IgD-negative memory B cell (primary cell): ENCODE data around the gene ANGPT4. TPM values are rescaled to one million over a fixed set of nuclear protein-coding genes. Genes with fewer than 3 reads are reported as not detected.
"Not testable (repeated sequence)": the region's sequence is repeated elsewhere in the genome, so short reads cannot be mapped to it uniquely, and the experiment has no call there.

ENCODE experiments used
- H3K27ac Mint-ChIP-seq, 3 donors: one replicate each; pipeline ENCODE4 v1.8.0; 2020 to 2022; ENCODE audit warnings: mild to moderate bottlenecking in 3 of 3, mixed read lengths in 3 of 3, moderate library complexity in 1 of 3
- H3K27me3 Mint-ChIP-seq: one replicate; pipeline ENCODE4 v1.8.0; 2021; ENCODE audit warnings: mixed read lengths
- H3K36me3 Mint-ChIP-seq: one replicate; pipeline ENCODE4 v1.8.0; 2020; ENCODE audit warnings: mild to moderate bottlenecking, mixed read lengths
- H3K4me1 Mint-ChIP-seq, 3 donors: one replicate each; pipeline ENCODE4 v1.8.0; 2020 to 2022; ENCODE audit warnings: mixed read lengths in 3 of 3, mild to moderate bottlenecking in 1 of 3
- H3K4me3 Mint-ChIP-seq, 4 donors: one replicate each; pipeline ENCODE4 v1.8.0; 2020 to 2022; ENCODE audit warnings: mild to moderate bottlenecking in 4 of 4, mixed read lengths in 4 of 4, moderate library complexity in 3 of 4
- H3K9me3 Mint-ChIP-seq, 3 donors: one replicate each; pipeline ENCODE4 v1.8.0; 2020 to 2021; ENCODE audit warnings: mixed read lengths in 3 of 3, mild to moderate bottlenecking in 1 of 3
- polyA plus RNA-seq: library from polyadenylated mRNA; unstranded; fragments of 300-500 nt; fragmentation: Illumina TruSeq; gene quantifications from one replicate; pipeline ENCODE4 v1.2.3, GENCODE V29; 2021

ANGPT4 gene
- polyA plus RNA-seq, 1 donor from 2014 or later: not detected

DNA sequence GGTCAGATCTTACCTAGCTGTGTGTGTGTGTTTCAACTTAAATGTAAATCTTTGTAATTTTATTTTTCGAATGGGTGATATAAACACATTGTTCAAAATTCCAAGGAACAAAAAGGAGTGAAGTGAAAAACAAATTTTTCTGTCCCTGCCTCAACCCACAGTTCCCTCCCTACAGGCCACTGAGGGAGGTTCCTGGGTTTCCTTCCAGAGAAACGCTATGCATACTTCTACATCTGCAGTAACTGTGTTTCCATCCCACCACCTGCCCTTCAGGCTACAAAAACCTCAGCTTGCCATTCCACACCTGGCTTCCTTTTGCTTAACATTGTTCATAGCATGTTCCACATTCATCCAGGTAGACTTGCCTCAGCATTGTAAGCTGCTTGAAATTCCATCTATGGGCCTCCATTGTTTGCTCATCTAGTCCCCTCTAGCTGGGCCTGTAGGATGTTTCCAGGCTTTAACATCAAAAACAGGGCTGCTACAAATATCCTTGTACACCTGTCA lies 12.0 kb downstream of the ANGPT4 start:
- Mint-ChIP-seq H3K4me3 (no peak overlapping the region), H3K27me3 (peaks cover 1% of the 10 kb centered on the region), H3K36me3 (no peaks in the 10 kb centered on the region), H3K9me3 (peaks cover 0 to 12% (median 0%) of the 10 kb centered on the region in 3 donors), H3K4me1 (peaks cover 9 to 19% (median 14%) of the 10 kb centered on the region in 3 donors), H3K27ac (no peak overlapping the region)

- not testable (repeated sequence) for H3K27ac Mint-ChIP-seq, H3K36me3 Mint-ChIP-seq, H3K4me3 Mint-ChIP-seq
- Mint-ChIP-seq H3K4me1 (peaks cover 10 to 14% (median 13%) of the 10 kb centered on the region in 3 donors), H3K9me3 (peaks cover 0 to 12% (median 4%) of the 10 kb centered on the region in 3 donors), H3K27me3 (peaks cover 19% of the 10 kb centered on the region)
These were observed 18.7 kb downstream of the ANGPT4 start for GRCh38 chr20:897436-897835.

DNA sequence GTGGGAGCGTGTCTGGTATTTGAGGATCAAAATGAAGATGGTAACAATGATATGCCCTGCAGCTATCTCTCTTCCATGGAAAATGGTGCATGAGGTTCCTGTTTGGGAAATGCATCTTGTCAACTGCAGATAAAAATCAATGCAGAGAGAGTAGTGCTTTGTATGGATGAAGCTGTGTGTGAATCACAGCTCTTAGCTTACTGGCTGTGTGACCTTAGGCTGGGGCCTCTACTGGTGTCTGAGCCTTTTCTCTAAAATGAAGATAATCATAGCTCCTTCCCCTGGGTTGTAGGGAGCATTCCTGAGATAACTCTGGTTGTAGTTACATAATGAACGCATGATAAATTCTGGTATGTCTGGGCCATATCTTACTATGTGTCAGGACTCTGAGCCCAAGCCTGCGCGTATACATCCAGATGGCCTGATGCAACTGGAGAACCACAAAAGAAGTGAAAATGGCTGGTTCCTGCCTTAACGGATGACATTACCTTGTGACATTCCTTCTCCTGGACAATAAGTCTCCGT lies 19.6 kb downstream of the ANGPT4 start:
- Mint-ChIP-seq H3K27me3 (peaks cover 25% of the 10 kb centered on the region), H3K27ac (no peak overlapping the region), H3K36me3 (no peaks in the 10 kb centered on the region), H3K4me3 (no peak overlapping the region), H3K9me3 (peaks cover 0 to 12% (median 4%) of the 10 kb centered on the region in 3 donors), H3K4me1 (peaks cover 14 to 20% (median 20%) of the 10 kb centered on the region in 3 donors)

GRCh38 chr20:892371-892770 lies 23.8 kb downstream of the ANGPT4 start:
- H3K4me3 Mint-ChIP-seq: peak overlapping the region in 2 of 4 donors; percentile 5 to 19
- peaks cover 18 to 25% (median 20%) of the 10 kb centered on the region in 3 donors for H3K4me1 Mint-ChIP-seq
- peaks cover 30% of the 10 kb centered on the region for H3K27me3 Mint-ChIP-seq
- not testable (repeated sequence) for H3K36me3 Mint-ChIP-seq, H3K9me3 Mint-ChIP-seq
- H3K27ac Mint-ChIP-seq: peak overlapping the region in 1 of 3 donors; percentile 15

GRCh38 chr20:891706-892080 lies 24.4 kb downstream of the ANGPT4 start:
- H3K27ac Mint-ChIP-seq: no peak overlapping the region
- no peaks in the 10 kb centered on the region for H3K36me3 Mint-ChIP-seq
- H3K4me1 Mint-ChIP-seq: peaks cover 18 to 25% (median 20%) of the 10 kb centered on the region in 3 donors
- H3K27me3 Mint-ChIP-seq: peaks cover 30% of the 10 kb centered on the region
- H3K4me3 Mint-ChIP-seq: peak overlapping the region in 1 of 4 donors; percentile 19
- peaks cover 0 to 1% (median 0%) of the 10 kb centered on the region in 3 donors for H3K9me3 Mint-ChIP-seq

GRCh38 chr20:891058-891705 lies 25.0 kb downstream of the ANGPT4 start:
- peaks cover 0 to under 1% (median 0%) of the 10 kb centered on the region in 3 donors for H3K9me3 Mint-ChIP-seq
- peaks cover 30% of the 10 kb centered on the region for H3K27me3 Mint-ChIP-seq
- no peaks in the 10 kb centered on the region for H3K36me3 Mint-ChIP-seq
- no peak overlapping the region for H3K27ac Mint-ChIP-seq
- no peak overlapping the region for H3K4me3 Mint-ChIP-seq
- peaks cover 18 to 25% (median 20%) of the 10 kb centered on the region in 3 donors for H3K4me1 Mint-ChIP-seq

DNA sequence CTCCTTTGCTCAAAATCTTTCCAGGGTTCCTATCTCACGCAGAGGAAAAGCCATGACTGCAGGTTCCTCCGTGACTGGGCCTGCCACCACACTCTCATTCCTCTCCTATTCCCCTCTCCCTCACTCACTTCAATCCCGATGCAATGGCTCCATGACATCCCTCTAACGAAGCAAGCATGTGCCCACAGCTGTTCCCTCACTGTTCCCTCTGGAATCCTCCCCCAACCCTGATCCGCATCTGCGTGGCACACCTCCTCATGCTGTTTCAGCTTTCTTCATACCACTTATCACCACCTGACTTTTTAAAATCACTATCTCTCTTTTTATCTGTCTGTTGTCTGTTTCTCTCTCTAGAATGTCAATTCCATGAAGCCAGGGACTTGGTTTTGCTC lies 25.5 kb downstream of the ANGPT4 start:
- Mint-ChIP-seq H3K4me3 (no peak overlapping the region), H3K9me3 (no peaks in the 10 kb centered on the region), H3K27me3 (peaks cover 32% of the 10 kb centered on the region), H3K4me1 (peaks cover 18 to 26% (median 20%) of the 10 kb centered on the region in 3 donors), H3K27ac (no peak overlapping the region), H3K36me3 (no peaks in the 10 kb centered on the region)

DNA sequence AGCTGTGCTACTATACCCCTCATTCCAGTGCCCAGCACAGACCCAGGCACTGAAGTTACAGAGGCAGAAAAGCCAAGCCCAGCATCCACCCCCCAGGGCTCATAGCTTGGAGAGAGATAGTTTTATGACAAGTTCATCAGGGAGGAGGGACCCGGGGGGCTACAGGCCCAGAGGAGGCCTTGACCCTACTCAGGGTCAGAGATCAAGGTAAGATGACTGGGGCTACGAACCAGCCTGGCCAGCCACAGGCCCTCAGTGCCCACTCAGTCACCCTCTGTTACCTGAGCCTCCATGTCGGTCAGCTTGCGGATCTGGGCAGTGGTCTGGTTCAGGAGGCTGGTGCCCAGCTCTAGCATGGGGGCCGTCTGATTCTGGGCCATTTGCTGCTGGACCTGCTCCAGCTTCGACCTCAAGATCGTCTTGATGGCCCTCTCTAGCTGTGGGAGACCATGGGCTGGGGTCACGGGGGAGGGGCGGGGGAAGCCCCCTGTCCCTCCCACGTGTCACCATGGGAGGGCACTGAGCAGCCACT lies 26.1 kb downstream of the ANGPT4 start:
- peaks cover 18 to 27% (median 20%) of the 10 kb centered on the region in 3 donors for H3K4me1 Mint-ChIP-seq
- no peak overlapping the region for H3K27ac Mint-ChIP-seq
- H3K27me3 Mint-ChIP-seq: peaks cover 37% of the 10 kb centered on the region
- H3K9me3 Mint-ChIP-seq: no peaks in the 10 kb centered on the region
- H3K36me3 Mint-ChIP-seq: no peaks in the 10 kb centered on the region
- no peak overlapping the region for H3K4me3 Mint-ChIP-seq

GRCh38 chr20:889106-889505 lies 27.0 kb downstream of the ANGPT4 start:
- Mint-ChIP-seq H3K9me3 (no peaks in the 10 kb centered on the region), H3K27ac (no peak overlapping the region), H3K4me1 (peaks cover 18 to 27% (median 20%) of the 10 kb centered on the region in 3 donors), H3K36me3 (no peaks in the 10 kb centered on the region), H3K4me3 (no peak overlapping the region), H3K27me3 (peaks cover 43% of the 10 kb centered on the region)

- Mint-ChIP-seq H3K27me3 (peaks cover 35% of the 10 kb centered on the region), H3K4me3 (no peak overlapping the region), H3K36me3 (peaks cover 1% of the 10 kb centered on the region), H3K27ac (no peak overlapping the region), H3K4me1 (peaks cover 12 to 19% (median 13%) of the 10 kb centered on the region in 3 donors), H3K9me3 (no peaks in the 10 kb centered on the region)
These were observed 28.1 kb downstream of the ANGPT4 start for GRCh38 chr20:888057-888456.

DNA sequence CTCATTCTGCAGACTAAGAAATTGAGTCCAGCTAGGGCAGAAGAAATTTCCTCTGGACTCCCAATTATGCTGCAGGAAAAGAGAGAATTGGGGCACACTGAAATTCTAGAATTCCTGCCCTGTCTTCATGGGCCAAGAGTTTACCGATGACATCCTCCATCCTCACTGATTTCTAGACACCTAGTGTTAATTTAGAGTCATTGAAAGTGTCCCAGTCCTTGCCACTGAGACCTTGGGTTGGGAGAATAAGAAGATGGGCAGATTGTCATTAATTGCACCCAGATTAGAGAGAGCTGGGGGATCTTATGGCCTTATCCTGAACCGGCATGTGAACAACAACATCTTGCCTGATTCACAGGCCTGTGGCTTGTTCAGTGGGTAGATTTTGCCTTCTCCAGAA lies 29.0 kb downstream of the ANGPT4 start:
- Mint-ChIP-seq H3K27me3 (peaks cover 29% of the 10 kb centered on the region), H3K9me3 (no peaks in the 10 kb centered on the region), H3K36me3 (peaks cover 3% of the 10 kb centered on the region), H3K4me3 (no peak overlapping the region), H3K27ac (no peak overlapping the region), H3K4me1 (peaks cover 5 to 13% (median 8%) of the 10 kb centered on the region in 3 donors)

- H3K27me3 Mint-ChIP-seq: peaks cover 17% of the 10 kb centered on the region
- peak overlapping the region in 2 of 4 donors; percentile 39 to 47 for H3K4me3 Mint-ChIP-seq
- no peak overlapping the region for H3K27ac Mint-ChIP-seq
These were observed 30.9 kb downstream of the ANGPT4 start for GRCh38 chr20:884983-885952.

DNA sequence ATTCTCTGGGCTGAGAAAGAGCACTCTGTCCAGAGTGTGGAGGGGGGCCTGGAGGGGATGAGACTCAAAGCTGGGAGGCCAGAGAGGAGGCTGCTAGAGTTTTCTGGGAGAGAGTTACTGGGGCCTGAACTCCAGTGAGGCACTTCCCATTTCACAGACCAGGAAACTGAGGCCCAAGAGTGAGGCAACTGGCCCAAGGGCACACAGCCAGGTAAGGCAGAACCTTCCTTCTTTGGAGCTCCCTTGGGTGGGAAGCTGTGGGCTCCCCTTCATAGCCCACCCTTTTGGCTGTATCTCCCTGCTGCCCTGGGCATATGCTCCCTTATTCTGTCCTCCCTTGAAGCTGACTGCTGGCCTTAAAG lies 34.4 kb downstream of the ANGPT4 start:
- no peak overlapping the region for H3K4me3 Mint-ChIP-seq
- no peak overlapping the region for H3K27ac Mint-ChIP-seq
- no peaks in the 10 kb centered on the region for H3K9me3 Mint-ChIP-seq
- H3K36me3 Mint-ChIP-seq: peaks cover 3% of the 10 kb centered on the region
- peaks cover 0 to 3% (median 0%) of the 10 kb centered on the region in 3 donors for H3K4me1 Mint-ChIP-seq
- H3K27me3 Mint-ChIP-seq: peaks cover 14% of the 10 kb centered on the region

More at GRCh38 chr20:884983-885952, 30.9 kb downstream of the ANGPT4 start:
- H3K4me1 Mint-ChIP-seq: peaks cover 0 to 3% (median 2%) of the 10 kb centered on the region in 3 donors
- no peaks in the 10 kb centered on the region for H3K9me3 Mint-ChIP-seq
- peaks cover 3% of the 10 kb centered on the region for H3K36me3 Mint-ChIP-seq

- H3K4me1 Mint-ChIP-seq: peaks cover 0 to 3% (median 0%) of the 10 kb centered on the region in 3 donors
- H3K4me3 Mint-ChIP-seq: peak overlapping the region in 1 of 4 donors; percentile 6
- no peak overlapping the region for H3K27ac Mint-ChIP-seq
- H3K27me3 Mint-ChIP-seq: peaks cover 14% of the 10 kb centered on the region
- peaks cover 3% of the 10 kb centered on the region for H3K36me3 Mint-ChIP-seq
- no peaks in the 10 kb centered on the region for H3K9me3 Mint-ChIP-seq
These were observed 34.9 kb downstream of the ANGPT4 start for GRCh38 chr20:881051-881782.
